ENCODE data around the gene DICER1.

DICER1 gene

GRCh38 chr14:95068521-95068920 is 88.8 kb downstream of the DICER1 start:
- H3K4me3 ChIP-seq (ENCODE audit: low read length), result no peak overlapping the region
- no peak for DNase-seq (ENCODE audit: low read depth, low spot score)

- no peak for DNase-seq (ENCODE audit: low read depth, low spot score)
Measured at GRCh38 chr14:95068080-95068479, 89.2 kb downstream of the DICER1 start.

GRCh38 chr14:95067526-95067925 is 89.8 kb downstream of the DICER1 start:
- H3K4me3 ChIP-seq (ENCODE audit: low read length), result no peak overlapping the region
- DNase-seq (ENCODE audit: low read depth, low spot score), result no peak

More at GRCh38 chr14:95068080-95068479, 89.2 kb downstream of the DICER1 start:
- H3K4me3 ChIP-seq (ENCODE audit: low read length), result no peak overlapping the region

GRCh38 chr14:95066427-95066986 is 90.8 kb downstream of the DICER1 start:
- no peak overlapping the region for H3K4me3 ChIP-seq (ENCODE audit: low read length)
- no peak for DNase-seq (ENCODE audit: low read depth, low spot score)

GRCh38 chr14:95065411-95065810 is 91.9 kb downstream of the DICER1 start:
- DNase-seq (ENCODE audit: low read depth, low spot score), result no peak
- H3K4me3 ChIP-seq (ENCODE audit: low read length), result no peak overlapping the region

- DNase-seq (ENCODE audit: low read depth, low spot score), result no peak
- H3K4me3 ChIP-seq (ENCODE audit: low read length), result no peak overlapping the region
Measured at GRCh38 chr14:95064734-95065133, 92.6 kb downstream of the DICER1 start.

- no peak overlapping the region for H3K4me3 ChIP-seq (ENCODE audit: low read length)
- no peak for DNase-seq (ENCODE audit: low read depth, low spot score)
Measured at GRCh38 chr14:95064256-95064655, 93.1 kb downstream of the DICER1 start.

GRCh38 chr14:95063391-95063790 is 93.9 kb downstream of the DICER1 start:
- H3K4me3 ChIP-seq (ENCODE audit: low read length), result no peak overlapping the region
- DNase-seq (ENCODE audit: low read depth, low spot score), result no peak

GRCh38 chr14:95062946-95063345 is 94.4 kb downstream of the DICER1 start:
- no peak overlapping the region for H3K4me3 ChIP-seq (ENCODE audit: low read length)
- no peak for DNase-seq (ENCODE audit: low read depth, low spot score)

GRCh38 chr14:95062220-95062619 is 95.1 kb downstream of the DICER1 start:
- no peak overlapping the region for H3K4me3 ChIP-seq (ENCODE audit: low read length)
- no peak for DNase-seq (ENCODE audit: low read depth, low spot score)

- no peak for DNase-seq (ENCODE audit: low read depth, low spot score)
- no peak overlapping the region for H3K4me3 ChIP-seq (ENCODE audit: low read length)
Measured at GRCh38 chr14:95061317-95062093, 95.8 kb downstream of the DICER1 start.

- H3K4me3 ChIP-seq (ENCODE audit: low read length), result no peak overlapping the region
- no peak for DNase-seq (ENCODE audit: low read depth, low spot score)
Measured at GRCh38 chr14:95059126-95059525, 98.2 kb downstream of the DICER1 start.

- DNase-seq (ENCODE audit: low read depth, low spot score), result no peak
- no peak overlapping the region for H3K4me3 ChIP-seq (ENCODE audit: low read length)
Measured at GRCh38 chr14:95058491-95058890, 98.8 kb downstream of the DICER1 start.

GRCh38 chr14:95057851-95058250 is 99.5 kb downstream of the DICER1 start:
- DNase-seq (ENCODE audit: low read depth, low spot score), result no peak

GRCh38 chr14:95057147-95057546 is 100.2 kb downstream of the DICER1 start:
- H3K4me3 ChIP-seq (ENCODE audit: low read length), result no peak overlapping the region
- no peak for DNase-seq (ENCODE audit: low read depth, low spot score)

More at GRCh38 chr14:95057851-95058250, 99.5 kb downstream of the DICER1 start:
- no peak overlapping the region for H3K4me3 ChIP-seq (ENCODE audit: low read length)

GRCh38 chr14:95056476-95056875 is 100.9 kb downstream of the DICER1 start:
- H3K4me3 ChIP-seq (ENCODE audit: low read length), result no peak overlapping the region
- no peak for DNase-seq (ENCODE audit: low read depth, low spot score)

- no peak for DNase-seq (ENCODE audit: low read depth, low spot score)
- H3K4me3 ChIP-seq (ENCODE audit: low read length), result no peak overlapping the region
Measured at GRCh38 chr14:95055318-95055717, 102.0 kb downstream of the DICER1 start.

- no peak overlapping the region for H3K4me3 ChIP-seq (ENCODE audit: low read length)
- no peak for DNase-seq (ENCODE audit: low read depth, low spot score)
Measured at GRCh38 chr14:95054346-95055280, 102.7 kb downstream of the DICER1 start.

GRCh38 chr14:95052016-95052585 is 105.2 kb downstream of the DICER1 start:
- no peak for DNase-seq (ENCODE audit: low read depth, low spot score)
- no peak overlapping the region for H3K4me3 ChIP-seq (ENCODE audit: low read length)

Data from Jurkat, Clone E6-1 (cell line).